Naive B cell (primary cell): ENCODE data around the gene KAT5. TPM values are rescaled to one million over a fixed set of nuclear protein-coding genes. Genes with fewer than 3 reads are reported as not detected.
"Not testable (repeated sequence)": the region's sequence is repeated elsewhere in the genome, so short reads cannot be mapped to it uniquely, and the experiment has no call there.

ENCODE experiments used
- ATAC-seq, 2 donors: fragments of 150-1000 bp; cut with Tn5 transposase; 2 replicates each; pipeline ENCODE4 v1.10.0; 2021; ENCODE audit warnings: low read depth in 2 of 2, mild to moderate bottlenecking in 2 of 2, moderate library complexity in 2 of 2
- DNase-seq: peaks from one replicate; pipeline ENCODE4 v3.0.0; 2022
- H3K27ac Mint-ChIP-seq, 6 donors: one replicate each; pipeline ENCODE4 v1.8.0; 2020 to 2022; ENCODE audit warnings: mild to moderate bottlenecking in 6 of 6, mixed read lengths in 6 of 6, moderate library complexity in 5 of 6, inconsistent platforms in 2 of 6
- H3K27me3 Mint-ChIP-seq, 3 donors: one replicate each; pipeline ENCODE4 v1.8.0; 2021 to 2022; ENCODE audit warnings: mixed read lengths in 3 of 3, mild to moderate bottlenecking in 1 of 3
- H3K36me3 Mint-ChIP-seq, 2 donors: one replicate each; pipeline ENCODE4 v1.8.0; 2020 to 2022; ENCODE audit warnings: mixed read lengths in 2 of 2, inconsistent platforms in 1 of 2, mild to moderate bottlenecking in 1 of 2
- H3K4me1 Mint-ChIP-seq, 3 donors: one replicate each; pipeline ENCODE4 v1.8.0; 2020 to 2022; ENCODE audit warnings: mixed read lengths in 3 of 3, inconsistent platforms in 1 of 3, mild to moderate bottlenecking in 1 of 3, moderate library complexity in 1 of 3
- H3K4me3 Mint-ChIP-seq, 8 donors: one replicate each; pipeline ENCODE4 v1.8.0; 2020 to 2022; ENCODE audit warnings: mild to moderate bottlenecking in 8 of 8, mixed read lengths in 8 of 8, moderate library complexity in 8 of 8, inconsistent platforms in 2 of 8
- H3K9me3 Mint-ChIP-seq, 7 donors: one replicate each; pipeline ENCODE4 v1.8.0; 2020 to 2022; ENCODE audit warnings: mixed read lengths in 7 of 7, mild to moderate bottlenecking in 5 of 7, inconsistent platforms in 2 of 7, moderate library complexity in 1 of 7
- polyA plus RNA-seq, 6 donors: library from polyadenylated mRNA; unstranded; fragments of 300-500 nt; fragmentation: Illumina TruSeq; gene quantifications; one replicate each; pipeline ENCODE4 v1.2.3, GENCODE V29; 2021; ENCODE audit warnings: low read depth in 6 of 6

KAT5 gene
- polyA plus RNA-seq, 6 donors from 2014 or later, result 38.9 to 71.8 (median 63.6) TPM

- no peaks in the 10 kb centered on the region for H3K4me1 Mint-ChIP-seq
- peaks cover 35 to 50% (median 45%) of the 10 kb centered on the region in 3 donors for H3K27me3 Mint-ChIP-seq
- peak overlapping the region in 1 of 6 donors; percentile 65 for H3K27ac Mint-ChIP-seq
- DNase-seq (no peak), ATAC-seq (no peak)
- H3K36me3 Mint-ChIP-seq, result no peaks in the 10 kb centered on the region
- H3K9me3 Mint-ChIP-seq, result peaks cover 0 to 7% (median 0%) of the 10 kb centered on the region in 7 donors
- no peak overlapping the region for H3K4me3 Mint-ChIP-seq
Measured at GRCh38 chr11:65736810-65737209, 24.8 kb downstream of the KAT5 start.

GRCh38 chr11:65739022-65739421 is 27.0 kb downstream of the KAT5 start:
- Mint-ChIP-seq H3K27me3 (peaks cover 31 to 41% (median 38%) of the 10 kb centered on the region in 3 donors), H3K27ac (no peak overlapping the region), H3K36me3 (no peaks in the 10 kb centered on the region), H3K9me3 (peaks cover 0 to 7% (median 0%) of the 10 kb centered on the region in 7 donors), H3K4me1 (no peaks in the 10 kb centered on the region), H3K4me3 (no peak overlapping the region)
- ATAC-seq, result no peak
- DNase-seq, result no peak

DNA sequence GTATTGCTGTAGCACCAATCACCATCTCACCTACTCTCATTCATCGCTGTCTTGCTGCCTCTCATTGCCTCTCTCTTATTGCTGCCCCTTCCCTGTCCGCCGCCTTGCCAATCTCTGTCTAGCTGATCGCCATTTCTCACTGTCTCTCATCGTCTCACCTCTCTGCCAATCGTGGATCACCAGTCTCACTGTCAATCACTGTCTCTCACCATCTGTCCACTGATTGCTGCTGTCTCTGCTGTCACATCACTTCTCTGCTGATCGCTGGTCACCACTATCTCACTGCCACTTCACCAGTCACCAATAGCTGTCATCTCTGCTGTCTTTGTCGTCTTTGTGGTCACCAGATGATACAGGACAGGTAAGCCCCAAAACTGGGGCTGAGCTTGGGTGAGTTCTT is 29.1 kb downstream of the KAT5 start:
- no peak for ATAC-seq
- no peak overlapping the region for H3K27ac Mint-ChIP-seq

DNA sequence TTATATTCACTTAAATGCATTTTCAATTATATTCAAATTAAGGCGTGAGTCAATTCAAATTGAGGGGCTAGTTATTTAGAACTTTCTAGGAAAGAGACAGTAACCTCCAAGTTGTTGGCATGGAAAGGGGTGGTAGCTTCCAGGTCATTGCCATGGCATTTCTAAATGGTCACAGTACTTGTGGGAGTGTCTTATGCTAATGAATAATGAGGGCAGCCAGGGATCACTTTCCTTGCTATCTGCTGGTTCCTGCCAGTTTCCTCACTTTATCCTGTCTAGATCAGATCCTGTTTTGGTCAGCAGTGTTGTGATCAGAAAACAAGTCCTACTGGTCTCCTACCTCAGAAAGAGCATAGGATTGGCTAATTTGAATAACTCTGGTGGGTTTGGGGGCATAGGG is 30.3 kb downstream of the KAT5 start:
- DNase-seq (no peak), ATAC-seq (no peak)
- Mint-ChIP-seq H3K36me3 (no peaks in the 10 kb centered on the region), H3K27ac (no peak overlapping the region), H3K4me1 (peaks cover 0 to 4% (median 3%) of the 10 kb centered on the region in 3 donors), H3K4me3 (peak overlapping the region in 1 of 8 donors; percentile 75), H3K9me3 (peaks cover 0 to 3% (median 0%) of the 10 kb centered on the region in 7 donors), H3K27me3 (peaks cover 19 to 39% (median 22%) of the 10 kb centered on the region in 3 donors)

More for the DNA sequence above, 29.1 kb downstream of the KAT5 start:
- Mint-ChIP-seq H3K36me3 (no peaks in the 10 kb centered on the region), H3K27me3 (peaks cover 23 to 33% (median 30%) of the 10 kb centered on the region in 3 donors), H3K9me3 (peaks cover 0 to 7% (median 0%) of the 10 kb centered on the region in 7 donors), H3K4me1 (peaks cover 0 to 4% (median 3%) of the 10 kb centered on the region in 3 donors), H3K4me3 (no peak overlapping the region)
- no peak for DNase-seq

DNA sequence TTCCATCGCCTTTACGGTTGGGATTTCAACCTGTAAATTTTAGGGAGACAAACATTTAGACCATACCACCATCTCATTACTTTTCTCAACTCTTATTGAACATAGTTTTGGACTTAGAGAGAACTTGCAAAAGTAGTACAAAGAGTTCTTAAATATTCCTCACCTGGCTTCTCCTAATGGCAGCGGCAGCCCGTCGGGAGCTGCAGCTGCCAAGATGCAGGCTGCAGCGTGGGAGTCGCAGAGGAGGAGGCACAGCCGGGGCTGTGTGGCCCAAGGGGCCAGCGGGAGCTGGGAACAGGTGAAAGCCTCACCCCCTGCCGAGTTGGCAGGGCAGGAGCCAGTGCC is 31.6 kb downstream of the KAT5 start:
- no peak for DNase-seq
- no peak overlapping the region for H3K27ac Mint-ChIP-seq

DNA sequence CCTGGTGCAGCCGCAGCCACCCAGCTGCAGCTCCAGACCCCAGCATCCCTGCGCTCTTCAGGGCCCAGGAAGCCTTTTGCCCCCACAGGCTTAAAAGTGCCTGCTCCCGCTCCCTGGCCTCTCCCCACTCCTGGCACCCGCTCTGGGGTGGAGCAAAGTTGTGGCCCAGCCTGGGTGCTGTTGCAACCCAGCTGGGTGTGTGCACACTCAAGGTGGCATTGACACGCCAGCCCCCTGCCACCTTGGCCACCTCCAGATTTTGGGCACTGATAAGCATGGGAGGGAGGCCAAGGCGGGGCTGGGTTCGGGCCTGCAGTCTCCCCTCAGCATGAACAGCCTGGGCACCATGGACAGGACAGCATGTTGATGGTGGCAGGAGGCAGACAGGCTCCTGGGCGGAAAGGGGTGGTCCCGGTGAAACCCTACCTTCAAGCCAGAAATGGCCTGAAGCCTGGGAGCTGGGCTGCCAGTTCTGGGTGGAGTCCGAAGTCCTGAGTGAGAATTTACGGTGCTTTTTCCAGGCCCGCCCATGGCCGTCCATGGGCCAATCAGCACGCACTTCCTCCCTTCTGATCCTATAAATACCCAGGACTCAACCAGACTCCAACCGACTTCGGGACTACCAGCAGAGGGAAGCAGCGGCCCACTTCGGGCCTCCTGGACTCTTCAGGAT is 32.1 kb downstream of the KAT5 start:
- DNase-seq, result no peak
- ATAC-seq, result no peak
- H3K9me3 Mint-ChIP-seq, result peaks cover 0 to 3% (median 0%) of the 10 kb centered on the region in 7 donors
- H3K4me1 Mint-ChIP-seq, result peaks cover 0 to 4% (median 3%) of the 10 kb centered on the region in 3 donors
- no peak overlapping the region for H3K27ac Mint-ChIP-seq
- no peaks in the 10 kb centered on the region for H3K36me3 Mint-ChIP-seq
- H3K27me3 Mint-ChIP-seq, result peaks cover 10 to 34% (median 15%) of the 10 kb centered on the region in 3 donors
- no peak overlapping the region for H3K4me3 Mint-ChIP-seq

More for the DNA sequence above, 31.6 kb downstream of the KAT5 start:
- Mint-ChIP-seq H3K27me3 (peaks cover 10 to 35% (median 15%) of the 10 kb centered on the region in 3 donors), H3K4me1 (peaks cover 0 to 4% (median 3%) of the 10 kb centered on the region in 3 donors), H3K4me3 (no peak overlapping the region), H3K36me3 (no peaks in the 10 kb centered on the region), H3K9me3 (peaks cover 0 to 3% (median 0%) of the 10 kb centered on the region in 7 donors)
- no peak for ATAC-seq

DNA sequence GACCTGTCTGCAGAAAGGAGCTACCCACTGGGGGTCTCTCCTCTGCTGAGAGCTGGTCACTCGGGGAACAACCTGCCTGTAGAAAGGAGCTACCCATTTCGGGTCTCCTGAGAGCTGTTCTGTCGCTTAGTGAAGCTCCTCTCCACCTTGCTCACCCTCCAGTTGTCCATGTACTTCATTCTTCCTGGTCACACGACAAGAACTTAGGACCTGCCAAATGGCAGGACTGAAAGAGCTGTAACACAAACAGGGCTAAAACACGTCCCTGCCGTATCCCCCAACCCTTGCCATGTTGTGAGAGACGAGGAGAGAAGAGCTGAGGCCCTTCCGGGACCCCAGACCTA is 32.6 kb downstream of the KAT5 start:
- Mint-ChIP-seq H3K36me3 (no peaks in the 10 kb centered on the region), H3K27ac (no peak overlapping the region), H3K9me3 (peaks cover 0 to 3% (median 0%) of the 10 kb centered on the region in 7 donors), H3K4me1 (peaks cover 0 to 4% (median 3%) of the 10 kb centered on the region in 3 donors), H3K4me3 (no peak overlapping the region), H3K27me3 (peaks cover 10 to 32% (median 15%) of the 10 kb centered on the region in 3 donors)
- ATAC-seq (no peak), DNase-seq (no peak)

DNA sequence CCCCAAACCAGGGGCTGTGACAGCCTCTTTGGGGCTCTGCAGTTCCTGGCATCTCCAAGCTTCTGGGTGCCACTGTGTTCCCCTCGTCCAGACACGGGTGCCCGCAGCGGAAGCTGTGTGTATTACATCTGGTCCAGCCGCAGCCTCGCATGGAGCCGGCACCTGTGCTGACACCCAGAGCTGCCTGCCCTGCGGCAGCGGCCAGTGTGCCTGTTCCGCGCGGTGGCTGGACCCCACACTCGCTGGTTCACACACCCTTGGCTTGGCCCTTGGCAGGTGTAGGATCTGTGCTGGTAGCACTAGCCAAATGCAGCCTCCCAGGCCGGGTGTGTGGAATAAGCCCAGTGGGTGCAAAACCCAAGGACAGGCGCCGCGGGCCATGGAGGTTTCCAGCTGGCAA is 33.0 kb downstream of the KAT5 start:
- DNase-seq, result no peak
- H3K36me3 Mint-ChIP-seq, result no peaks in the 10 kb centered on the region

DNA sequence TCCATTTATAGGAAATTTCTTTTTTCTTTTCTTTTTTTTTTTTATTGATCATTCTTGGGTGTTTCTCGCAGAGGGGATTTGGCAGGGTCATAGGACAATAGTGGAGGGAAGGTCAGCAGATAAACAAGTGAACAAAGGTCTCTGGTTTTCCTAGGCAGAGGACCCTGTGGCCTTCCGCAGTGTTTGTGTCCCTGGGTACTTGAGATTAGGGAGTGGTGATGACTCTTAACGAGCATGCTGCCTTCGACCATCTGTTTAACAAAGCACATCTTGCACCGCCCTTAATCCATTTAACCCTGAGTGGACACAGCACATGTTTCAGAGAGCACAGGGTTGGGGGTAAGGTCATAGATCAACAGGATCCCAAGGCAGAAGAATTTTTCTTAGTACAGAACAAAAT is 50.1 kb downstream of the KAT5 start:
- not testable (repeated sequence) for ATAC-seq, H3K9me3 Mint-ChIP-seq, H3K4me1 Mint-ChIP-seq, H3K36me3 Mint-ChIP-seq, H3K4me3 Mint-ChIP-seq, DNase-seq, H3K27ac Mint-ChIP-seq, H3K27me3 Mint-ChIP-seq

More for the DNA sequence above, 33.0 kb downstream of the KAT5 start:
- Mint-ChIP-seq H3K9me3 (peaks cover 0 to 3% (median 0%) of the 10 kb centered on the region in 7 donors), H3K4me3 (no peak overlapping the region), H3K27ac (no peak overlapping the region), H3K4me1 (peaks cover 0 to 4% (median 3%) of the 10 kb centered on the region in 3 donors), H3K27me3 (peaks cover 10 to 29% (median 15%) of the 10 kb centered on the region in 3 donors)
- no peak for ATAC-seq

- DNase-seq, H3K27me3 Mint-ChIP-seq, H3K4me1 Mint-ChIP-seq, H3K4me3 Mint-ChIP-seq, H3K9me3 Mint-ChIP-seq, ATAC-seq, H3K36me3 Mint-ChIP-seq, H3K27ac Mint-ChIP-seq: not testable (repeated sequence)
Measured at GRCh38 chr11:65762816-65763215, 50.8 kb downstream of the KAT5 start.

DNA sequence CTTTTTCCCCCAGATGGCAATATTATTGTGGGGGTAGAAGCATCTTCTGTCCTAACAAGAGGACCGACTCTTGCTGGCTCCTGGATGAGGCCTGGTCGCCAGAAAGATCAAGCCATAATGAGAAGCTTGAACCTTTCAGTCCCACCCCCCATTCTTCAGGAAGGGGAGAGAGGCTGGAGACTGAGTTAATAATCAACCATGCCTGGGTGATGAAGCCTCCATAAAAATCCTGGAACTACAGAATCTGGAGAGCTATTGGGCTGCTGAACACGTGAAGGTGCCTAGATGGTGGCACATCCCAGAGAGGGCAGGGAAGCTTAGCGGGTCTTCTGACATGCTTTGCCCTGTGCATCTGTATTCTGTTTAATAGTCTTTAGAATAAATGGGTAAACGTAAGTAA is 52.4 kb downstream of the KAT5 start:
- no peaks in the 10 kb centered on the region for H3K36me3 Mint-ChIP-seq
- no peak overlapping the region for H3K4me3 Mint-ChIP-seq
- DNase-seq, result no peak
- peaks cover under 1 to 2% (median 2%) of the 10 kb centered on the region in 3 donors for H3K4me1 Mint-ChIP-seq
- no peak for ATAC-seq
- H3K27me3 Mint-ChIP-seq, result peaks cover 0 to 2% (median 1%) of the 10 kb centered on the region in 3 donors
- no peaks in the 10 kb centered on the region for H3K9me3 Mint-ChIP-seq
- no peak overlapping the region for H3K27ac Mint-ChIP-seq

- DNase-seq, result no peak
- no peak overlapping the region for H3K27ac Mint-ChIP-seq
- H3K4me1 Mint-ChIP-seq, result peaks cover 7 to 8% (median 7%) of the 10 kb centered on the region in 3 donors
- no peaks in the 10 kb centered on the region for H3K36me3 Mint-ChIP-seq
- no peak for ATAC-seq
- no peaks in the 10 kb centered on the region for H3K27me3 Mint-ChIP-seq
- no peak overlapping the region for H3K4me3 Mint-ChIP-seq
- no peaks in the 10 kb centered on the region for H3K9me3 Mint-ChIP-seq
Measured at GRCh38 chr11:65766535-65766934, 54.5 kb downstream of the KAT5 start.

DNA sequence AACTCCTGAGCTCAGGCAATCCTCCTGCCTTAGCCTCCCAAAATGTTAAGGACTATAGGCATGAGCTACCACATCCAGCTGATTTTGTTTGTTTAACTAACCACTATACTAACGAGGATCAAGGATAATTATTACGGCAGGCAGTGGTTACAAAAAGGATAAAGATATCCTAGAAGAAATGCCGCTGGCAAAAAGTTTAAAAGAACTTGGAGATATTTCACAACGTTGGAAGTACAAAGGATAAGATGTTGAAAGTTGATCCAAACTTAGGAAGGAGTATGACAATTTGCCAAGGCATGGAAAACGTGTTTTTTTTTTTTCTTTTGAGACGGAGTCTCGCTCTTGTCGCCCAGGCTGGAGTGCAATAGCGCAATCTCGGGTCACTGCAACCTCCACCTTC is 55.4 kb downstream of the KAT5 start:
- no peak for ATAC-seq
- Mint-ChIP-seq H3K27me3 (no peaks in the 10 kb centered on the region), H3K4me3 (no peak overlapping the region), H3K9me3 (no peaks in the 10 kb centered on the region), H3K27ac (no peak overlapping the region), H3K36me3 (no peaks in the 10 kb centered on the region), H3K4me1 (peaks cover 7 to 8% (median 7%) of the 10 kb centered on the region in 3 donors)
- DNase-seq, result no peak

GRCh38 chr11:65767806-65768205 is 55.8 kb downstream of the KAT5 start:
- not testable (repeated sequence) for H3K36me3 Mint-ChIP-seq, H3K27me3 Mint-ChIP-seq, H3K4me1 Mint-ChIP-seq, ATAC-seq, H3K4me3 Mint-ChIP-seq, H3K9me3 Mint-ChIP-seq, H3K27ac Mint-ChIP-seq, DNase-seq
